Measurements from ENCODE around the gene TSKS. TPM values are rescaled to one million over a fixed set of nuclear protein-coding genes. Genes with fewer than 3 reads are reported as not detected.

Gene TSKS
- total RNA-seq (2014; rRNA removed; shearing (Covaris generic); ENCODE audit: low replicate concordance) = 5.7 and 17.9 TPM in 2 replicates

GRCh38 chr19:49763230-49763629 lies at the start of gene TSKS:
TSKS (minus strand) TSS chr19:49763306; CDS start chr19:49763247, 59 bp downstream.
- Histone ChIP-seq H3K79me2 (ENCODE audit: low read length) (peaks cover 14% of the 10 kb centered on the region), H3K27me3 (ENCODE audit: low read length) (no peaks in the 10 kb centered on the region), H3K4me3 (ENCODE audit: low read length) (peak within 1 kb of the TSS; percentile 51; the same call in 1 of the 2 replicates), H2AFZ (ENCODE audit: low read length) (peak within 1 kb of the TSS; percentile 79), H3K9me2 (replicated peaks; ENCODE audit: insufficient read depth, low read length) (no peaks in the 10 kb centered on the region), H3K4me2 (ENCODE audit: low read depth, low read length, poor library complexity, severe bottlenecking) (peak within 1 kb of the TSS; percentile 67), H3K4me1 (ENCODE audit: low read length) (peaks cover 29% of the 10 kb centered on the region), H3K27ac (ENCODE audit: low read length) (no peak within 1 kb of the TSS), H3K36me3 (ENCODE audit: insufficient read depth, low read length) (no peaks in the 10 kb centered on the region), H3K9me3 (ENCODE audit: low read length) (no peaks in the 10 kb centered on the region), H3K9ac (ENCODE audit: low read length) (peak within 1 kb of the TSS; percentile 60), H4K20me1 (ENCODE audit: insufficient read depth, low read depth, low read length) (peaks cover 9% of the 10 kb centered on the region; the same call in 1 of the 2 replicates)
- DNase-seq = no peak

- no peak overlapping the region for H3K27ac ChIP-seq (ENCODE audit: low read length)
- no peaks in the 10 kb centered on the region for H4K20me1 ChIP-seq (ENCODE audit: insufficient read depth, low read depth, low read length)
- H3K4me3 ChIP-seq (ENCODE audit: low read length) = peak overlapping the region; percentile 65
- H3K9me2 ChIP-seq (replicated peaks; ENCODE audit: insufficient read depth, low read length) = no peaks in the 10 kb centered on the region
- DNase-seq = no peak
- H3K9ac ChIP-seq (ENCODE audit: low read length) = peak overlapping the region; percentile 64
- peak overlapping the region; percentile 65 for H3K4me2 ChIP-seq (ENCODE audit: low read depth, low read length, poor library complexity, severe bottlenecking)
- H3K9me3 ChIP-seq (ENCODE audit: low read length) = no peaks in the 10 kb centered on the region
- no peaks in the 10 kb centered on the region for H3K36me3 ChIP-seq (ENCODE audit: insufficient read depth, low read length)
- H3K79me2 ChIP-seq (ENCODE audit: low read length) = no peaks in the 10 kb centered on the region
- H3K27me3 ChIP-seq (ENCODE audit: low read length) = no peaks in the 10 kb centered on the region
- peak overlapping the region; percentile 52 for H2AFZ ChIP-seq (ENCODE audit: low read length)
- peaks cover 40% of the 10 kb centered on the region for H3K4me1 ChIP-seq (ENCODE audit: low read length)
These were observed 49.4 kb upstream of the TSKS start for GRCh38 chr19:49812452-49812996.

GRCh38 chr19:49811328-49811727 lies 48.2 kb upstream of the TSKS start:
- peaks cover 36% of the 10 kb centered on the region for H3K4me1 ChIP-seq (ENCODE audit: low read length)
- no peak overlapping the region for H2AFZ ChIP-seq (ENCODE audit: low read length)

GRCh38 chr19:49809941-49810389 lies 46.9 kb upstream of the TSKS start:
- peak overlapping the region; percentile 89 for H3K4me2 ChIP-seq (ENCODE audit: low read depth, low read length, poor library complexity, severe bottlenecking)
- H2AFZ ChIP-seq (ENCODE audit: low read length) = no peak overlapping the region
- no peaks in the 10 kb centered on the region for H3K79me2 ChIP-seq (ENCODE audit: low read length)
- H3K27me3 ChIP-seq (ENCODE audit: low read length) = no peaks in the 10 kb centered on the region
- no peaks in the 10 kb centered on the region for H3K9me2 ChIP-seq (replicated peaks; ENCODE audit: insufficient read depth, low read length)
- no peaks in the 10 kb centered on the region for H3K36me3 ChIP-seq (ENCODE audit: insufficient read depth, low read length)
- H3K4me1 ChIP-seq (ENCODE audit: low read length) = peaks cover 36% of the 10 kb centered on the region
- no peak overlapping the region for H3K27ac ChIP-seq (ENCODE audit: low read length)
- H3K9ac ChIP-seq (ENCODE audit: low read length) = peak overlapping the region; percentile 67
- H3K4me3 ChIP-seq (ENCODE audit: low read length) = peak overlapping the region; percentile 76
- H3K9me3 ChIP-seq (ENCODE audit: low read length) = no peaks in the 10 kb centered on the region
- no peak for DNase-seq
- H4K20me1 ChIP-seq (ENCODE audit: insufficient read depth, low read depth, low read length) = no peaks in the 10 kb centered on the region

More at GRCh38 chr19:49811328-49811727, 48.2 kb upstream of the TSKS start:
- Histone ChIP-seq H3K27me3 (ENCODE audit: low read length) (no peaks in the 10 kb centered on the region), H3K79me2 (ENCODE audit: low read length) (no peaks in the 10 kb centered on the region), H3K4me3 (ENCODE audit: low read length) (no peak overlapping the region), H4K20me1 (ENCODE audit: insufficient read depth, low read depth, low read length) (no peaks in the 10 kb centered on the region), H3K9me2 (replicated peaks; ENCODE audit: insufficient read depth, low read length) (no peaks in the 10 kb centered on the region), H3K9ac (ENCODE audit: low read length) (no peak overlapping the region), H3K9me3 (ENCODE audit: low read length) (no peaks in the 10 kb centered on the region), H3K27ac (ENCODE audit: low read length) (no peak overlapping the region), H3K36me3 (ENCODE audit: insufficient read depth, low read length) (no peaks in the 10 kb centered on the region), H3K4me2 (ENCODE audit: low read depth, low read length, poor library complexity, severe bottlenecking) (no peak overlapping the region)
- no peak for DNase-seq

- H3K4me1 ChIP-seq (ENCODE audit: low read length) = peaks cover 34% of the 10 kb centered on the region
These were observed 46.2 kb upstream of the TSKS start for GRCh38 chr19:49809160-49809940.

GRCh38 chr19:49808711-49809159 lies 45.6 kb upstream of the TSKS start:
- no peaks in the 10 kb centered on the region for H3K79me2 ChIP-seq (ENCODE audit: low read length)
- H3K27me3 ChIP-seq (ENCODE audit: low read length) = no peaks in the 10 kb centered on the region
- 0 out of 2 replicates have a peak, but pooled peaks cover 5% of the 10 kb centered on the region for H3K36me3 ChIP-seq (ENCODE audit: insufficient read depth, low read length)
- H3K27ac ChIP-seq (ENCODE audit: low read length) = no peak overlapping the region
- peak; percentile 97 for DNase-seq
- peak overlapping the region; percentile 76 for H3K4me3 ChIP-seq (ENCODE audit: low read length)
- peaks cover 28% of the 10 kb centered on the region for H3K4me1 ChIP-seq (ENCODE audit: low read length)
- H3K9ac ChIP-seq (ENCODE audit: low read length) = peak overlapping the region; percentile 67
- no peaks in the 10 kb centered on the region for H3K9me3 ChIP-seq (ENCODE audit: low read length)
- H2AFZ ChIP-seq (ENCODE audit: low read length) = peak overlapping the region; percentile 61; the same call in 1 of the 2 replicates
- peak overlapping the region; percentile 89 for H3K4me2 ChIP-seq (ENCODE audit: low read depth, low read length, poor library complexity, severe bottlenecking)
- H3K9me2 ChIP-seq (replicated peaks; ENCODE audit: insufficient read depth, low read length) = no peaks in the 10 kb centered on the region
- no peaks in the 10 kb centered on the region for H4K20me1 ChIP-seq (ENCODE audit: insufficient read depth, low read depth, low read length)

More at GRCh38 chr19:49809160-49809940, 46.2 kb upstream of the TSKS start:
- DNase-seq = peak; percentile 75
- no peaks in the 10 kb centered on the region for H4K20me1 ChIP-seq (ENCODE audit: insufficient read depth, low read depth, low read length)
- no peaks in the 10 kb centered on the region for H3K27me3 ChIP-seq (ENCODE audit: low read length)
- no peaks in the 10 kb centered on the region for H3K9me3 ChIP-seq (ENCODE audit: low read length)
- H2AFZ ChIP-seq (ENCODE audit: low read length) = peak overlapping the region; percentile 61; the same call in 1 of the 2 replicates
- H3K4me3 ChIP-seq (ENCODE audit: low read length) = peak overlapping the region; percentile 76
- peak overlapping the region; percentile 67 for H3K9ac ChIP-seq (ENCODE audit: low read length)
- no peak overlapping the region for H3K27ac ChIP-seq (ENCODE audit: low read length)
- no peaks in the 10 kb centered on the region for H3K9me2 ChIP-seq (replicated peaks; ENCODE audit: insufficient read depth, low read length)
- peak overlapping the region; percentile 89 for H3K4me2 ChIP-seq (ENCODE audit: low read depth, low read length, poor library complexity, severe bottlenecking)
- H3K36me3 ChIP-seq (ENCODE audit: insufficient read depth, low read length) = 0 out of 2 replicates have a peak, but pooled peaks cover 5% of the 10 kb centered on the region
- no peaks in the 10 kb centered on the region for H3K79me2 ChIP-seq (ENCODE audit: low read length)

- Histone ChIP-seq H3K27me3 (ENCODE audit: low read length) (no peaks in the 10 kb centered on the region), H3K9me2 (replicated peaks; ENCODE audit: insufficient read depth, low read length) (no peaks in the 10 kb centered on the region), H3K4me3 (ENCODE audit: low read length) (peak overlapping the region; percentile 76; the same call in 1 of the 2 replicates), H3K9ac (ENCODE audit: low read length) (no peak overlapping the region), H3K4me2 (ENCODE audit: low read depth, low read length, poor library complexity, severe bottlenecking) (peak overlapping the region; percentile 89), H3K27ac (ENCODE audit: low read length) (no peak overlapping the region), H2AFZ (ENCODE audit: low read length) (no peak overlapping the region), H3K79me2 (ENCODE audit: low read length) (no peaks in the 10 kb centered on the region), H3K36me3 (ENCODE audit: insufficient read depth, low read length) (0 out of 2 replicates have a peak, but pooled peaks cover 11% of the 10 kb centered on the region), H4K20me1 (ENCODE audit: insufficient read depth, low read depth, low read length) (no peaks in the 10 kb centered on the region), H3K4me1 (ENCODE audit: low read length) (peaks cover 27% of the 10 kb centered on the region), H3K9me3 (ENCODE audit: low read length) (no peaks in the 10 kb centered on the region)
- no peak for DNase-seq
These were observed 45.0 kb upstream of the TSKS start for GRCh38 chr19:49807904-49808675.

Data from Karpas-422 (cell line).